Epidermal melanocyte (primary cell): ENCODE results near the gene CDC42SE2.

ENCODE experiments used
- DNase-seq: peaks from one replicate; pipeline ENCODE4 v3.0.0; 2011; ENCODE audit warnings: low spot score; ENCODE audit not compliant: insufficient read length

CDC42SE2 gene

GRCh38 chr5:131431794-131432193, 167.9 kb downstream of the CDC42SE2 start:
- no peak for DNase-seq

GRCh38 chr5:131433109-131433508, 169.3 kb downstream of the CDC42SE2 start:
- DNase-seq: no peak

- no peak for DNase-seq
Observed at GRCh38 chr5:131436081-131436480, 172.2 kb downstream of the CDC42SE2 start.

- DNase-seq: no peak
Observed at GRCh38 chr5:131441184-131441583, 177.3 kb downstream of the CDC42SE2 start.
